ENCODE results near the gene PPP1R37. TPM values are rescaled to one million over a fixed set of nuclear protein-coding genes. Genes with fewer than 3 reads are reported as not detected.
"Not testable (repeated sequence)": the region's sequence is repeated elsewhere in the genome, so short reads cannot be mapped to it uniquely, and the experiment has no call there.

PPP1R37 gene
- total RNA-seq, 1 donor from 2014 or later = 20.4 TPM

DNA sequence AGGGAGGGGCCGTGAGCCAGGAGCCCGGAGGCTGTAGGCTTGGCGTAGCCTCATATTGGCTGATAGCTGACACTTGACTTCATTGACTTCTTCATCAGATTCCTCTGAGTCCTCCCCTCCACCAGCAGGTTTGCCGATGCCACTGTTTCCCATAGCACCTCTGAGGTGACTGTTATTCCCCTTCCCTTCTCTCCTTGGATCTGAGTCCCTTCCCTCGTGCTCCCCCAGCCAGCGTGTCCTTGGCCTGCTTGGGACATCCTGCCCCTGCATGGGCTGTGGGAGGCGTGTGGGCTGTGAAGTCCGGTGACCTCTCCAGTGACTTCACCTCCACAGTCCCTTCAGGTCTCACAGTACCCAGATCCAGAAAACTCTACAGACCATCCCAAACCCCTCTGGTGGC, 8.8 kb downstream of the PPP1R37 start:
- Mint-ChIP-seq H3K36me3 (ENCODE audit: low read depth) (no peaks in the 10 kb centered on the region), H3K9me3 (no peaks in the 10 kb centered on the region), H3K27ac (no peak overlapping the region), H3K4me3 (no peak overlapping the region), H3K27me3 (ENCODE audit: insufficient read depth) (no peaks in the 10 kb centered on the region), H3K4me1 (ENCODE audit: low read depth) (peaks cover 22% of the 10 kb centered on the region)
- intact Hi-C loops (cut with micrococcal nuclease) = no loop called here
- DNase-seq (ENCODE audit: low spot score) = no peak

DNA sequence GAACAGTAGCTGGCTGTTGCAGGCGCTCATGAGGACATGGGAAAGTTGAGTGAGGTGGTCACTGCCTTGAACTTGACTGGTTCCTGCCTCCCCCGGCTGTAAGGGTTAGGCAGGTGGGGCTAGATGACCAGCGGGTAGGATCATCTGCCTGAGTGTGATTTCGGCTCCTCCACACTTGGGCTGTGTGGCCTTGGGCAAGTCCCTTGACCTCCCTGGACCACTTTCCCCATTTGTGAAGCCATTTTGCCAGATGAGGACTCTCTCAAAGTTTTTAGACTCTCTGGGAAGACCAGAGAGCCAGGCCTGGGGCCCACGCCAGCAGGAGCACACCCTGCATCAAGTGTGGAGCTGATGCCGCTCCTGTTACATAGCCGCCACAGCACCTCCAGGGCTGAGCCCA, 9.5 kb downstream of the PPP1R37 start:
- no peak overlapping the region for H3K4me3 Mint-ChIP-seq
- H3K27me3 Mint-ChIP-seq (ENCODE audit: insufficient read depth) = no peaks in the 10 kb centered on the region
- intact Hi-C loops (cut with micrococcal nuclease) = no loop called here
- H3K27ac Mint-ChIP-seq = no peak overlapping the region
- peaks cover 20% of the 10 kb centered on the region for H3K4me1 Mint-ChIP-seq (ENCODE audit: low read depth)
- no peaks in the 10 kb centered on the region for H3K9me3 Mint-ChIP-seq
- H3K36me3 Mint-ChIP-seq (ENCODE audit: low read depth) = no peaks in the 10 kb centered on the region
- no peak for DNase-seq (ENCODE audit: low spot score)

DNA sequence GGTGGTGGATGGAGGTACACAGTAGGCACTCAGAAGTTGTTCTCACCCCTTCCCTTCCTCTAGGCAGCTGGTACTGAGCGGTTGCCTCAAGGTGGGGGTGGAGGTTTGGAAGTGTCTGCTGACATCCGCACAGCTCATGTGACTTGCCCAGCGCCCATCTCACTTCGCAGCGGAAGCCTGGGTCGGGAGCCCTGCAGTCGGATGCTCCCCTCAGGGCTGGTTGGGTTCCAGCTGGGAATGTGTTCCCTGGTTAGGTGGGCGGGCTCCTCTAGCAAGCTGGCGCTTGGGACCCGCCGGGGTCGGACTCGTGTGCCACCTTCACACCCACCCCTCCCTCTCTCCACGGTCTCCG, 10.2 kb downstream of the PPP1R37 start:
- no peaks in the 10 kb centered on the region for H3K27me3 Mint-ChIP-seq (ENCODE audit: insufficient read depth)
- peaks cover 20% of the 10 kb centered on the region for H3K4me1 Mint-ChIP-seq (ENCODE audit: low read depth)
- H3K9me3 Mint-ChIP-seq = no peaks in the 10 kb centered on the region
- H3K36me3 Mint-ChIP-seq (ENCODE audit: low read depth) = no peaks in the 10 kb centered on the region
- no peak overlapping the region for H3K27ac Mint-ChIP-seq
- H3K4me3 Mint-ChIP-seq = no peak overlapping the region
- intact Hi-C loops (cut with micrococcal nuclease) = no loop called here
- no peak for DNase-seq (ENCODE audit: low spot score)

DNA sequence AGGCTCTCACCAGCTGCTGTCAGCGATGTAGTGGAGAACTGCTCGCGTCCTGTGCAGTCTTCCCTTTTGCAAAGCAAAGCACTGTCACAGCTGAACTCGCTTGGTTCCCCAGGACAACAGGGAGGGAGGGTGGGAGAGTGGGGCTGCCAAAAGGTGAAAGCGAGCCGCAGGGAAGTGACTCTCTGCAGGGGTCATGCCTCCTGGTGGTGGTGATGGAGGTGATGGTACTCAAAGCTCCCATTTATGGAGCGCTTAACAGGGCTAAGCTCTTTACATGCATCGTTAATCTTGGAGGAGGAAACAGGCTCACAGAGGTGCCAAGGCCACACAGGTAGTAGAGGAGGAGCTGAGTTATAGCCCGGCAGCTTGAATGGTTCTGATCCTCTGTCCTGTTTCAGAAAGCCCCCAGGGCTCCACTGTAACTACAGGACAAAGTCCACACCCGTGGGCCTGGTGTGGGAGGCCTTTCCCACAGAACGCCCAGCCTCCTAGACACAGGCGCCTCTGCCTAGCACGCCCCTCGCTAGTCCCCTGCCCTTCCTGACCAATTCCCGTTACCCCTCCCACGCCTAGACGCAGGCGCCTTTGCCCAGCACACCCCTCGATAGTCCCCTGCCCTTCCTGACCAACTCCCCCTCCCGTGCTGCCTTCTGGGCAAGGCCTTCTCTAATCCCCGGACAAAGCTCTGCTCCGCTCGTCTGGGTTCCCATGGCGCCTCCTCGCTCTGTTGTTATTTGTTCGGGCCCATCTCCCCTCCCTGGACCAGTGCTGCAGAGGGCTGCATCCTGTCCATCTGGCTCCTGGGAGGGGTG, 10.7 kb downstream of the PPP1R37 start:
- H3K27me3 Mint-ChIP-seq (ENCODE audit: insufficient read depth) = no peaks in the 10 kb centered on the region
- no peak overlapping the region for H3K4me3 Mint-ChIP-seq
- no peaks in the 10 kb centered on the region for H3K9me3 Mint-ChIP-seq
- H3K4me1 Mint-ChIP-seq (ENCODE audit: low read depth) = peaks cover 20% of the 10 kb centered on the region
- H3K27ac Mint-ChIP-seq = no peak overlapping the region
- no peak for DNase-seq (ENCODE audit: low spot score)
- intact Hi-C loops (cut with micrococcal nuclease) = no loop called here
- no peaks in the 10 kb centered on the region for H3K36me3 Mint-ChIP-seq (ENCODE audit: low read depth)

DNA sequence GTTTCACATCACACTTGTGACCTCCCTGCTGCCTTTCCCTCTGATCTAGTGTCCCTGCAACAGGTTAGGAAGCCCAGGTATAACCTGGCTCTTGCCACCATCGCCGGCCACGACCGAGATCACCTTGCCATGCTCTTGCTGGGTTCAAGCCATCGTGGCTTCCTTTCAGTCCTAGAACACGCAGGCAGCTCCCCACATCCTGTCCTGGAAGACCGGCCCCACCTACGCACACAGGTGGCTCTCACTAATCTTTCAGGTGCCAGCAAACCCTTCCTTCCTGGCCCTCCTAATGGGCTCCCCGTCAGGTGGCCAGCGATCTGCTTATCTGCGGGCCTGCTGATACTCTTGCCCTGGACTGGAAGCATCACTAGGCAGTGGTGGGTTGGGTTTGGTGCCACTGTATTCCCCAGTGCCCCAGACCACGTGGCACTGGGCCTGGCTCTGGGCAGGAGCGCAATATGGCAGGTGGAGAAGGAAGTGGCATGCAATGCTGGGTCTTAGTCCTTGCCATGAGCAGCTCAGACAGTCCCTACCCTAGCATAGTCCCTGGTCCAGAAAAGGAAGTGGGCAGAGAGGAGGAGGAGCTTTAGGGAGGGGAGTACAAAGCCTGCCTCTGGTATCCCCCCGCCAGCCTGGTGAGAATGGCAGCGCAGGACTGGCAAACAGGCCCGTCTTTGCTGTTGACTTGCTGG, 11.8 kb downstream of the PPP1R37 start:
- no peak for DNase-seq (ENCODE audit: low spot score)
- Mint-ChIP-seq H3K36me3 (ENCODE audit: low read depth) (no peaks in the 10 kb centered on the region), H3K27ac (no peak overlapping the region), H3K4me3 (no peak overlapping the region), H3K9me3 (no peaks in the 10 kb centered on the region), H3K27me3 (ENCODE audit: insufficient read depth) (no peaks in the 10 kb centered on the region), H3K4me1 (ENCODE audit: low read depth) (peaks cover 20% of the 10 kb centered on the region)
- intact Hi-C loops (cut with micrococcal nuclease) = no loop called here

DNA sequence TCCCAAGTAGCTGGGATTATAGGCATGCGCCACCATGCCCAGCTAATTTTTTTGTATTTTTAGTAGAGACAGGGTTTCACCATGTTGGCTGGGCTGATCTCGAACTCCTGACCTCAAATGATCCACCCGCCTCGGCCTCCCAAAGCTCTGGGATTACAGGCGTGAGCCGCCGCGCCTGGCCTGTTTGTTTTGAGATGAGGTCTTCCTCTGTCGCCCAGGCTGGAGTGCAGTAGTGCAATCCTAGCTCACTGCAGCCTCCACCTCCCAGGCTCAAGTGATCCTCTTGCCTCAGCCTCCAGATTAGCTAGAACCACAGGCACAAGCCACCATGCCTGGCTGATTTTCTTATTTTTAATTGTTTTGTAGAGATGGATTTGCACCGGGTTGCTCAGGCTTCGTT, 13.4 kb downstream of the PPP1R37 start:
- not testable (repeated sequence) for H3K4me3 Mint-ChIP-seq; H3K36me3 Mint-ChIP-seq (ENCODE audit: low read depth)
- peaks cover 25% of the 10 kb centered on the region for H3K4me1 Mint-ChIP-seq (ENCODE audit: low read depth)

DNA sequence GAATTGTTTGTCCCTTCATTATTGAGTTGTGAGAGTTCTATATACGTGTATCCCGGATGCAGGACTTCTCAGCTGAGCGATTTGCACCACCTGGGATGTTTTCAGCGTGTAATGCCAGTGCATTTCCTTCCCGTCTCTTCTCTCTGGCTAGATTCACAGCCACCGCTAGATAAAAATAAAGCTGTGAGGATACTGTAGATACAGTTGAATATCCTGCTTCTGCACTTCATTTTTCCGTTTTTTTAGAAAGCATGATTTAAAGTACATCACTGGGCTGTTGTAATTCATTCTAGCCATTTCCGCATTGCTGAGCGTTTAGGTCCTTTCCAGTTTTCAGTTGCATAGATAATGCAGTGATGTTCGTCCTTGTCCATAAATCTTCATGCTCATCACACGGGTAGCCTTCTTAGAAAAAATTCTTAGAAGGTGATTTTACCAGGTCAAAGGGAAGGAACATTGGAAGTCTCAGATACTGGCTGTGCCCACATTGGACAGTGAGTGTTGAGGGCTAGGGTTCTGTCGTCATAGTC, 14.7 kb downstream of the PPP1R37 start:
- no peak overlapping the region for H3K4me3 Mint-ChIP-seq
- intact Hi-C loops (cut with micrococcal nuclease) = no loop called here
- no peak for DNase-seq (ENCODE audit: low spot score)
- no peaks in the 10 kb centered on the region for H3K27me3 Mint-ChIP-seq (ENCODE audit: insufficient read depth)
- H3K36me3 Mint-ChIP-seq (ENCODE audit: low read depth) = no peaks in the 10 kb centered on the region
- no peak overlapping the region for H3K27ac Mint-ChIP-seq
- H3K4me1 Mint-ChIP-seq (ENCODE audit: low read depth) = peaks cover 25% of the 10 kb centered on the region
- H3K9me3 Mint-ChIP-seq = no peaks in the 10 kb centered on the region

More for the DNA sequence above, 13.4 kb downstream of the PPP1R37 start:
- DNase-seq (ENCODE audit: low spot score); intact Hi-C loops (cut with micrococcal nuclease); H3K9me3 Mint-ChIP-seq; H3K27ac Mint-ChIP-seq; H3K27me3 Mint-ChIP-seq (ENCODE audit: insufficient read depth): not testable (repeated sequence)

DNA sequence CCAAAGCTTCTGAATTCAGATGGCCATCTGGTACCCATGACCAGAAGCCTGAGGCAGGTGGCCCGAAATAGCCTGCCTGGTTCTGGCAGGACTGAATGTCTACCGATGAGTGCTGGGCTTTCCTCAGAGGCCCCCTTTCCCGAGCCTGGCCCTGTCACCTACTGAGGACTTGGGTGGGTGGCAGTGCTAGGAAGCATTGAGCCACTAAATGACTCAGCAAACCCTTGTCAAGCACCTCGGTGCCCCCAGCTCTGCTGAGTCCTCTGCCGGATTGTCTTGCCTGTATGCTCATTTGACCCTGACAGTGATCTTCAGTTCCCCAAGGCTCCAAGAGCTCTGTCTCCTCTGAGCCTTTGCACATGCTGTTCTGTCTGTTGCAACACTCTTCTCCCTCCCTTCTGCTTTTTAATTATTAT, 17.9 kb downstream of the PPP1R37 start:
- H3K9me3 Mint-ChIP-seq = no peaks in the 10 kb centered on the region
- intact Hi-C loops (cut with micrococcal nuclease) = no loop called here
- peaks cover 1% of the 10 kb centered on the region for H3K36me3 Mint-ChIP-seq (ENCODE audit: low read depth)
- H3K27me3 Mint-ChIP-seq (ENCODE audit: insufficient read depth) = no peaks in the 10 kb centered on the region
- peaks cover 13% of the 10 kb centered on the region for H3K4me1 Mint-ChIP-seq (ENCODE audit: low read depth)
- no peak overlapping the region for H3K27ac Mint-ChIP-seq
- no peak for DNase-seq (ENCODE audit: low spot score)
- H3K4me3 Mint-ChIP-seq = no peak overlapping the region

DNA sequence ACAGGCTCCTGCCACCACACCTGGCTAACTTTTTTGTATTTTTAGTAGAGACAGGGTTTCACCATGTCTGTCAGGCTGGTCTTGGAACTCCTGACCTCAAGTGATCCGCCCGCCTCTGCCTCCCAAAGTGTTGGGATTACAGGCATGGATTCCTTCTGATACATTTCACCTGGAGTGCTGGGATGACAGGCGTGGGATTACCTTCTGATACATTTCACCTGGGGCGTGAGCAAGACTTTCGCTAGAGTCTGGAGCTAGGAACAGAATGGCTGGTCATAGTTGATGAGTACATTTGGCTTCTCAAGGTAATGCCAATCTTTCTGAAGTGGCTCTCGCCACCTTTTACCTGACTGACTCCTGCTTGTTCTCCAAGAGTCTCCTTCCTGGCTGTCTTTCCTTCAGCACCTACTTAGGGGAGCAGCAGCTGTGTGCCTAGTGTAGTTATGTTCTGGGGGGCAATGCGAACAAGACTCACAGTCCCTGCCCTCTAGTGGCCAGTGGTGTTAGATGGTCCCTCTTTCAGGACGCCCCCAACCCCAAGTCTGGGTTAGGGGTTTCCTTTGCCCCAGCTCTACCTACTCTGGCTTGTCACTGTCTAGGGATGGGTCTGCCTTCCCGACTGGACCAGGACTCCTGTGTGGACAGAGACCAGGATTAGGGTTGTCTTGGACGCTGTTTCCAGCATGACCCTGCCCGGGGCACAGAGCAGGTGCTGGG, 19.3 kb downstream of the PPP1R37 start:
- intact Hi-C loops (cut with micrococcal nuclease) = no loop called here
- H3K27me3 Mint-ChIP-seq (ENCODE audit: insufficient read depth) = no peaks in the 10 kb centered on the region
- H3K4me1 Mint-ChIP-seq (ENCODE audit: low read depth) = peaks cover 27% of the 10 kb centered on the region
- H3K4me3 Mint-ChIP-seq = no peak overlapping the region
- H3K36me3 Mint-ChIP-seq (ENCODE audit: low read depth) = peaks cover 1% of the 10 kb centered on the region
- DNase-seq (ENCODE audit: low spot score) = no peak
- H3K9me3 Mint-ChIP-seq = no peaks in the 10 kb centered on the region
- H3K27ac Mint-ChIP-seq = no peak overlapping the region

DNA sequence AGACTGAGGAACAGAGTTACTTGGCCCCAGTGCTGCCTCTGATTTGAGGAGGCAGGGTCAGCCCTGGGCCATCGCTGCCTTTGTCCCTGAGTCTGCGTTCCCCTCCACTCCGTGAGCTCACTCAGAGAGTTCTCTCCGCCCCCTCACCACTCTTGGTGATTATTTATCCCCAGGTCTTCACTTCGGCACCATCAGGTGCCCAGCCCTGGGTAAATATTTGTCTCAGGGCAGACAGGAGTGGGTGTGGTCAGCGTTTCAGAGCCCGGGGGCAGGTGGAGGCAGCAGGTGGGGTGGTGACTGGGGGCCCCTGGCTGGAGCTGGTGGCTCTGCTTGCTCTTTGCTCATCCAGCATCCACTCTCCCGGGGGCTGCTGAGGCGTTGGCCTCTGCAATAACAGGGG, 20.6 kb downstream of the PPP1R37 start:
- intact Hi-C loops (cut with micrococcal nuclease) = no loop called here
- Mint-ChIP-seq H3K9me3 (no peaks in the 10 kb centered on the region), H3K27me3 (ENCODE audit: insufficient read depth) (no peaks in the 10 kb centered on the region), H3K36me3 (ENCODE audit: low read depth) (peaks cover 1% of the 10 kb centered on the region), H3K4me3 (no peak overlapping the region), H3K27ac (no peak overlapping the region), H3K4me1 (ENCODE audit: low read depth) (peaks cover 38% of the 10 kb centered on the region)
- no peak for DNase-seq (ENCODE audit: low spot score)

DNA sequence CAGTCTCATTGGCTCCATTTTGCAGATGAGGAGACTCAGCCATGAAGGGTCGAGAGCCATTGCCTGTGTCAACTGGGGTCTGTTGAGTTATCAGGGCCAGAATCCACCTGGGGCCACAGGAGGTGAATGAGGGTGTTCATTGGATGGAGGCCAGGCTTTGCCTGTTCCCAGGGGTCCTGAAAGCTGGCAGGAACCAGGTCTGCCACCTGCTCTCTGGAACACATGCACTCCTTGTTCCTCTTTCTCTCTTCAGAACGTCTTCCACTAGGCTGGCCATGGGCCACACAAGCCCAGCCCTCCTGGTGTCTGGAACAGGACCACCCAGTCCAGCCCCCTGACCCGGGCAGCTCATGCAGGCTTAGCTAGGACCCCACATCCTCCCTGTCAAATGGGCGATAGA, 21.1 kb downstream of the PPP1R37 start:
- Mint-ChIP-seq H3K27ac (no peak overlapping the region), H3K36me3 (ENCODE audit: low read depth) (peaks cover 1% of the 10 kb centered on the region), H3K4me3 (no peak overlapping the region), H3K27me3 (ENCODE audit: insufficient read depth) (no peaks in the 10 kb centered on the region), H3K9me3 (no peaks in the 10 kb centered on the region), H3K4me1 (ENCODE audit: low read depth) (peaks cover 42% of the 10 kb centered on the region)
- intact Hi-C loops (cut with micrococcal nuclease) = no loop called here
- no peak for DNase-seq (ENCODE audit: low spot score)

DNA sequence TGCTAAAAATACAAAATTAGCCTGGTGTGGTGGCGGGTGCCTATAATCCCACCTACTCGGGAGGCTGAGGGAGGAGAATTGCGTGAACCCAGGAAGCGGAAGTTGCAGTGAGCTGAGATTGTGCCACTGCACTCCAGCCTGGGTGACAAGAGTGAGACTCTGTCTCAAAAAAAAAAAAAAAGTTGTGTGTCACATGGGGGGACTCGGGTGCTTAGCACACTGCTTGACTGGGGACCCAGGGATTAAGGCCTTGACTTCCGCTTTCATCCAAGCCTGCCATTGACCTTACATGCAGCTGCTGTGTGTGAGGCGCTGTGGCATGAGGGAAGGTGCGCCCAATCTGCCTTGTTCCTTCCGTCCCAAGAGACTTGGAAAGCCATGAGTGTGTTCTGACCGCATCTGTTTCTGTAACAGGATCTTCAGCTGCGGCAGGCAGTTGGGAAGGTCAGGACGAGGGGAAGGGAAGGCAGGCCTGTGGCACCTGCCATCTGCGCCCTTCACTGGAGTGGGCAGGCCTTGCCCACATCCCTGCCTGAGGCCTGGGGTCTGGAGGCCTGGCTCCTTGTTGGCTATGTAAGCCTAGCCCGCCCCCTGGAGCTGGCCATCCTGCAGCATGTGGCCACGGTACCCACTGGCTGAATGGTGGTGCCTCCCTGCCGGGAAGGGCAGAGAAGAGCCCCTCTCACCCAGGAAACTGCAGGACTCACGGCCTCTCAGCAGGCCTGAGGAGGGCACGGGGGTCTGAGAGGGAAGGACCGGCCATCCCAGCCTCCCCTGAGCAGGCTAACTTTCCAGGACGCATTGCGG, 23.0 kb downstream of the PPP1R37 start:
- no peaks in the 10 kb centered on the region for H3K9me3 Mint-ChIP-seq
- H3K27me3 Mint-ChIP-seq (ENCODE audit: insufficient read depth) = no peaks in the 10 kb centered on the region
- H3K4me3 Mint-ChIP-seq = no peak overlapping the region
- H3K36me3 Mint-ChIP-seq (ENCODE audit: low read depth) = peaks cover 1% of the 10 kb centered on the region
- intact Hi-C loops (cut with micrococcal nuclease) = loop anchor here (2.0 to 5.0 kb wide), 2 partner anchors 23 to 99 kb away; partner anchors contain the start of gene PPP1R37
- no peak for DNase-seq (ENCODE audit: low spot score)
- H3K4me1 Mint-ChIP-seq (ENCODE audit: low read depth) = peaks cover 41% of the 10 kb centered on the region
- no peak overlapping the region for H3K27ac Mint-ChIP-seq

Data from activated T-helper 1 cell treated with anti-CD3 and anti-CD28 coated beads, Interleukin-12 subunit alpha, Interleukin-12 subunit beta, Interleukin-2, Interleukin-4 antibody, amounts not matched to agents 30 ng/mL and 10 ng/mL and 1 ng/mL, durations not matched to agents 14 hours and 24 hours and 36 hours (primary cell).